ENCODE results near the gene DCLK1.

DCLK1 gene

DNA sequence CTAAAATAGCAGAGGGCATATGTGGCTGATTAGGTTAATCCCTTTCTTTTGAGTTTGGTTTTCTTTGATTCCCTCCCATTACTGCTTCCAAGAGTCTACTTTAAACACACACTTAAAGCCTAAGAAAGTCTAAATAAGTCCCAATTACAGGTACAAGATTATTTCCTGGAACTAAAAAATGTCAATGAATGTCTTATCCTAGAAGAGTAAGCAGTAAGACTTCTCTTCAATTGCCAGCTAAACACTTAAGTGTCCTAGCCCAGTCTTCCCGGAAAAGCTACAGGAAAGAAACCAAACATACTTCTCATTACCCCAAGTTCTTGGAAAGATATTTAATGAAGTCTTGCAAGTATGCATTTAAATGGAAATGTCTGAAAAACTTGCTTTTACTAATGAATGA lies 233.1 kb downstream of the DCLK1 start:
- no peak for DNase-seq (ENCODE audit: low read depth in 2 of 2)

DNA sequence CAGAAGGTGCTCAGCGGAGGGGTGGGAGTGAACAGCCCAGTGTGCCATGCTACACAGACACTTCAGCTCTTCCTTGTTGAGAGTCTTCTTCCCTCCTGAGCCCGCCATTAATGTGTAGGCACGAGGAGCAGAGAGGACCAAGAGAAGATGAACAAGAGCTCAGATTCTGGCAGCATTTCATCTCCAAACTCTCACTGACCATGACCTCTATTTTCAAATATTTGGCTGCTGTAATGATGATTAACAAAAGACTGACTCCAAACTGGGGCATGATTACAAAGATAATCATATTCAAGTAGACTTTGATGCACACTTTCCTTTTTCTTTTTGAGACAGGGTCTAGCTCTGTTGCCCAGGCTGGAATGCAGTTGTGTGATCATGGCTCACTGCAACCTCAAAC lies 236.5 kb downstream of the DCLK1 start:
- DNase-seq (ENCODE audit: low read depth in 2 of 2): no peak

DNA sequence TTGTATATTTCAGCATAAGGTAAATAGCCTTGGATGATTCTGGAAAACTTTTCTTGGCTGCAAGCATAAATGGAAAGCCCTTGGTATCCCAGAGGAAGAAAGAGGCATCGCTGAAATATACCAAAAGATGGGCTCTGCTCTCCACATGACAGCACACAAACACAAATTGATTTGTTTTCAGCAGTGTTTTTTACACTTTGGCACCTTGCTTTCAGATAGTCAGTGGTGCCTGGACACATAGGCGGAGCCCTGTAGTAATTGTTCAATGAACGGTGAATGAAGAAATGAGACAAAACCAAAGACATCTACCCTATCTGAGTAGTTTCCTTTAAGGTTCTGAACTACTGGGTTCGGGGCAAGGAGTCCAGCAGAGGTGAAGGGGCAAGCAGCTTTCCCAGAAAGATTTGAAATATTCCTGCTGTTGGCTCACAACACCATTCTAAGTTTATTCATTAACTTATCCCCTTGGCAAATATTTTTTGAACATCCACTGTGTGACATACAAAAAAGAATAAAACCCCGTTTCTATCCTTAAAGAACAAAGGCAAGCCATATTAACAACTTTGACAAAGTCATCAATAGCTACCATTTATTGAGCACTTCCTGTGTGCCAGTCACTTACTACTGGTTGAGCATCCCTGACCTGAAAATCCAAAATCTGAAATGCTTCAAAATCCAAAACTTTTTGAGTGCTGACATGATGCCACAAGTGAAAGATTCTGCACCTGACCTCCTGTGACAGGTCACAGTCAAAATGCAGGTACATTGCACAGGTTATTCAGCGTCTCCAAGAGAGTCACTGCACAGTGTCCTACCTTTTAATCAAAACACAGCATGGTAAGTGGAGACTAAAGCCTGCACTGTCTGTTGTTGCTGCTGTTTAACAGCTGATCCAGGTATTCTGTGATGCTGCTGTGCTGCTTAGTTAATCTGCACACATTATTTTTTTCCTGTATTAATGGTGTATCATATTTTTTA lies 238.1 kb downstream of the DCLK1 start:
- DNase-seq (ENCODE audit: low read depth in 2 of 2): no peak

DNA sequence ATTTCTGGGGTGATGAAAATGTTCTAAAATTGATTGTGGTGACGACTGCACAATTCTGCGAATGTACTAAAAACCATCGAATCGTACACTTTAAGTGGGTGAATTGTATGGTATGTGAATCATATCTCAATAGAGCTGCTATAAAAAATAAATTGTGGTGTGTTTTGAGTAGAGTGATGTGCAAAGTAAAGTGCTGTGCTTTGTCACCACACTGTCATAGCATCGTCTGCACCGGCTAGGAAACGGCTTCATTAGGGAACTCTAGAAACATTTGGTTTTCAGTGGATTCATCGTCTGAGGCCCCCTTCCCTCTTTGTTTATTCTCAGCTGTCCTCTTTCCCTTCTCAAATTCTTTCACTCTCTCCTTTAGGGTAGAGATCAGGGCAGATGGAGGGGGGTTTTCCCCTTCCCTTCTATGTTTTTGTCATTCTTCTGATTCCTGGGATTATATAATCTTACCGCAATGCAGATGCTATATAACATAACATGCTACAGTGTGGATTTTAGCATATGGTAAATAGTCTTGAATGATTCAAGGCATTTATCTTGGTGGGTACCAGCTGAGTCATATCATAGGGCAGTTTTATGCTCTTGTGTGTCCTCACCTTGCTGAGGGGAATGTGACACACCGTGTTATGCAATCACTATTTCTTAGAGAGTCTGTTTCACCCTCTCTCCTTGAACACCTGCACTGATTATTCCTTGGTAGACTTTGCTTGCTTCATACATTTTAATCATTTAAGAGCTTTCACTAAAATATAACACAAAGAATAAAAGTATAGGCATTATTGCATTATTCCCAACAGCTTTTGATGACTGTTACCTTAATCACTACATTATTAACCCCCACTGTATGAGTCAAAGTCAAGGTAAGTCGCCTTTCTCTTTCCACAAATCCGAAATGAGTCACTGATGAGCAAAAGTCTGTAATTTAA lies 239.4 kb downstream of the DCLK1 start:
- no peak for DNase-seq (ENCODE audit: low read depth in 2 of 2)

DNA sequence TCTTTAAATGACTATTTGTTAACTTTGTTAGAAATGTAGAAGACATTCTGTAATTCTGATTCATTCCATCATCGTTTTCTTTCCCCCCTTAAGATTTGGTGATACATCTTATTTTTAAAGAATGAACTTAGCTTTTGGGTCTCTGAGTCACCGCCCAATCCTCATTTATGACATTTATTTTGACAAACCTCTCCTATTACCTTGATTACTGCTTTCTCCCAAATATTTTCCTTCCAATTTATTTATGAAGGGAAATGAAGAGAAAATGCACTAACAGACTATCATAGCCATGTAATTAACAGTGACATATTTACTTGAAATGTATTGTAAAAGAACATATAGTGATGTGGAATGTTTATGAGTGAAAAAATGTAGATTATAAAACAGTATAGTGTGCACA lies 241.6 kb downstream of the DCLK1 start:
- DNase-seq (ENCODE audit: low read depth in 2 of 2): no peak

DNA sequence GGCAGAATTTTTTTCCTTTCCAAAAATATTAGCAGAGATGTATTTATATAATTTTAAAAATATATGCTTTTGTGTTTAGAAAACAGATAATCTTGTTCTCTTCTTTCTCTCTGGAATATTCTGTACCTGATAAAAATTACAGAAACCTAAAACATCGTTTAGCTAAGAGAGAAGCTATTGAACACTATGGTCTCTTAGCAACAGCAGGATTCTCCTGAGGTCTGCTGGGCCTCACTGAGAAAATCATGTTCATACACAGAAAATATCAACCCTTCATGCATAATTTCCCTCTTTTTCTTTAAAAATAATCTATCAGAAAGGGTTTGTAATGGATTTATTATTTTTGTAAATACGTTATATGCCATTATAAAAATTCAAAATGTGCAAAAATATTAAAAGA lies 242.2 kb downstream of the DCLK1 start:
- no peak for DNase-seq (ENCODE audit: low read depth in 2 of 2)

DNA sequence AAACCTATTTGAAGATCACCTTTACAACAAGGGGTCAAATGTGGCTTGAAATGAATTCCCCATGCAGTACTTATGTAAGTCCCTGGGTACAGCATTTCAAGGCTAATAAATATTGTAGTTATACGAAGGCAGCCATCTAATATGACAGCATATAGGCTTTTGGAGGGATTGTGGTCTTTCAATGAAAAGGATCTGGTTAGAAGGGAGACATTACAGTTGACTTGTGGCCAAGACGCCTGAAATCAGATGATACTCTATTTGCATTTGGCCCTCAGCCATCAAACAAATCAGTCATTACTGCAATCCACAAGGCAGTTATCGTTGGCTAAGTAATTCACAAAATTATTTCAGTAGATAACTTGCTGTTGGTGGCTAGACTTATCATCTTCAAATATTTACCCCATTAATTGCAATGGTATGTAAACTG lies 242.7 kb downstream of the DCLK1 start:
- no peak for DNase-seq (ENCODE audit: low read depth in 2 of 2)

DNA sequence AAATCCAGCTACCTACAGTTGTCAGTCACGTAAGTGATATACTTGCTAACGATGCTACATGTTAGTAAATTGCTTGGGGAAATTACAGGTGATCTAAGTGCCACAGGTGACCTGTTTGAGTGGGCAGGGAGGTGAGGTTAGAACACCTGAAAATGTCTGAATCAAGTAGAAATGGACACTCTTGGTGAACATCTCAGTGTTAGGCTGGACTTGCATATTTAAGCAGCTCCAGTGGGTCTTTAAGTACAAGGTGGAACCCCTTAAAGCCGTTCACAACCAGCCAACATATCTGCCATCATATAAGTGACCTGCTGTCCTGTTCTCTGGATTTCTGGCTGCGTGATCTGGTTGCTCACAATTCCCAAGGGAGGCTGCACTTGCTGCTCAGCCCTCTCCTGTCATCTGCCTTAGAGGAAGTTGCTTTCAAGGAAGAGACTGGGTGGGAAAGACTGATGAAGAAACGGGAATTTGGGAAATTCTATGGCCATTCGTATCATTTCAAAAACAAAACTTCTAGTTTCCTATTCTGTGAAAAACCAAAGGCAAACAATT lies 244.0 kb downstream of the DCLK1 start:
- no peak for DNase-seq (ENCODE audit: low read depth in 2 of 2)

DNA sequence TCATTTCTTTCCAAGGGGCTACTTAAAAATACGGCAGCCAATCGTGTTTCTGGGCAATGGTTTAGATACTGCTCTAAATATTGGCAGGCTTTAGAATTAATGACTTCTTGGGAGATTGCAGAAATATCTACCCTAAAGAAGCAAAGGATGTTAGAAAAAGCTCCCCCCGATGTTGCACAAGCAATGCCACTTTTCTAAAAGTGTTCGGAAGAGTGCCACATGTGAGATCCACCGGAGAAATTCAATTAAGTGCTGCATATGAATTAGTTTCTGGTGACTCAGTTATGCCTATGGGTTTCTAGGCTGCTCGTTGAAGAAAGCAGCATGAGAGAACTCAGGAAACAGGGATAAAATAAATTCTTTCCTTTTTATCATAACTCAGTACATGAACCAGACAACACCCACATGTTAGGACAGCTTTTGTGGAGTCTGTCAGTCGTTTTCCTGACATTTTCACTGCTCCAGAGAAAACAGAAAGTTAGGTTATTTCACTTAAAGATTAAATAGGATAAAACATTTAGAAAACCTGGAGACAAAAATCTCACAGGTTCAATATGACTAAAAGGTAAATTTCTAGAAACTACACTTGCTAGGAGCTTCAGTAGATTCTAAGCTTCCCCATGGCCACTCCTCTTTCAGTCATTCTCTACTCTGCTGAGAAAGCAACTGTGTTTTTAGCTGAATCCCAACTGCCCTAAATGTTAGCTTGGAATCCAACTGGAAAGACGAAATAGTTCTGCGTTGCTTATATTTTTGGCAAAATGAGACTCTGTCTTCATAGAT lies 244.7 kb downstream of the DCLK1 start:
- DNase-seq (ENCODE audit: low read depth in 2 of 2): no peak

DNA sequence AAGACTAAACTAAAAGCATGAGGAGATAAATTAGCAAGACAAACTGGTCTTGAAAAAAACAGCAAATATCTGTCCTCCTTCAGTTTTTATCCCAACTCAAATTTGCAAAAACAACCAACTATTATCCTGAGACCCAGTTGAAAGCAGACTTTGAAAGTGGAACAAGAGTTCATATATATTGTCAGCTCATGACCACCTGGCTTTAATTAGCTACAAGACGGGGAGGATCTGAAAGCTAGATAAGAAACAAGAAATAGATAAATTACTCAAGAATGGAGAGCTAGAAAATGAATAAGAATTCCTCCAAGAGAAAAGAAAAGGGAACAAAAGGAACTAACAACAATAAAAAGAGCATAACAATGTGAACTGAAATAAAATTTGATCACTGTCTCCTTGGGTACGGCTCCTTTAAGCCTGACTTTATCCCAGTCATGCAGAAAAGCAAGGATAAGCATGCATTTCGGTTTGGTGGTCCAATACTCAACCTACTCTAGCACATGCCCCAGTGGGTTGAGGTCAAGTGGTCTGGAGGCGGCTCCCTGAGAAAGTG lies 246.9 kb downstream of the DCLK1 start:
- no peak for DNase-seq (ENCODE audit: low read depth in 2 of 2)

DNA sequence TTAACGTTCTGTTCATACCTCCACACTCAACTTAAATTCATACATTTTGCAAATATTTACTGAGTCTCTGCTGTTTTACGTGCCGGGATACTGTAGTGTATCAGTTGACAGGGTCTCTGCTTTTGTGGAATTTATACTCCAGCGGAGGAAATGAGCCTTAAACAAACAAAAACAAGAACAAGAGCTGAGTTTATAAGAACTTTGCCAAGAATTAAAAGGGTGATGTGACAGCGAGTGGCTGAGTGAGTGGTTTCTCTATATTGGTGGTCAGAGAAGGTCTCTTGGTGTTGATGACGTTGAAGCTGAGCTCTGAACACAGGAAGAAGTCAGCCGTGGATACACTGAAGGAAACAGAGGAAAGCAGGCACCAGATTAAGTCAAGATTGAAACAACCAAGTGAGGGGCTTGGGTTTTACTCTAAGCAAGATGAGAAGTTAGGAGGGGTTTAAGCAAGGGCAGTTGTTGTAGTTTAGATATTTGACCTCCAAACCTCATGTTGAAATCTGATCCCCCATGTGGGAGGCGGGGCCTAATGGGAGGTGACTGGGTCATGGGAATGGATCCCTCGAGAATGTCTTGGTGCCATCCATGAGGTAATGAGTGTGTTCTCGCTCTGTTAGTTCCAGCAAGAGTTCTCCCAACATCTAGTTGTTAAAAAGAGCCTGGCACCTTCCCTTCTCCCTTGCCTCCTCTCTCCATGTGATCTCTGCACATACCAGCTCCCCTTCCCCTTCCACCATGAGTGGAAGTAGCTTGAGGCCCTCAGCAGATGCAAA lies 248.3 kb downstream of the DCLK1 start:
- no peak for DNase-seq (ENCODE audit: low read depth in 2 of 2)

DNA sequence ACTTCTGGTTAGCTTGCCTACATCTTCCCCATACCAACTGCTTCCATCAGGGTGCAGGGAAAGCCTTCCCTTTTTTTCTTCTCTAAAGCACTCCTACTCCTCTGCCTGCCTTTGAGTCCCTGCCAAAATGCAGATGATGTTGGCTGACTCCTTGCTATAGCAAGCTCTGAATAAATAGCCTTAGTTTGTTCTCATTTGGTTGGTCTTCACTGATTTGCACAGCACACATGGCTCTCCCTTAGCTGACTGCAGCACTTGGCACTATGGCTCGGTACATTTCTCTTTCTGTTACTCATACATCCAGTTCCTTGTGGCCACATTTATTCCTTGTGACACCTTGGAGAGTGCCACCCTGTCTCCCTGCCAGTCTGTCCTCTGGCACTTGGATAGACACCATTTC lies 249.8 kb downstream of the DCLK1 start:
- no peak for DNase-seq (ENCODE audit: low read depth in 2 of 2)

DNA sequence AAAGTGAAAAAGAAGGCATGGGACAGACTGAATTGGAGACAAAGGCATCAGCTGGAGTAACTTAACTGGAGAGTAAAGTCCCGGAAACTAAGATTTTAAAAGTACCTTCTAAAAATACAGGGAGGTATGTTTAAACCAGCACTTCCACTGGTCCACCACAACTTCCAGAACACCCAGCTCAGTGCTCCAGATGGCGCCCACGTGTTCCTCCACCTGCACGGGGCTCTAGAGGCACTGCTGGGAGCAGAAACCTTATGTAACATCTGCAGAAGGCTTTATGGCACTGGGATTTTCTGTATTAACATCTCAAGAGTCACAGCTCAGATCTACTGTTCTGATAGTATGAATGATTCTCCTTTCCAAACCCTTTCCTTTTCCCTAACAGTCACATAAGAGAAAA lies 252.1 kb downstream of the DCLK1 start:
- DNase-seq (ENCODE audit: low read depth in 2 of 2): no peak

DNA sequence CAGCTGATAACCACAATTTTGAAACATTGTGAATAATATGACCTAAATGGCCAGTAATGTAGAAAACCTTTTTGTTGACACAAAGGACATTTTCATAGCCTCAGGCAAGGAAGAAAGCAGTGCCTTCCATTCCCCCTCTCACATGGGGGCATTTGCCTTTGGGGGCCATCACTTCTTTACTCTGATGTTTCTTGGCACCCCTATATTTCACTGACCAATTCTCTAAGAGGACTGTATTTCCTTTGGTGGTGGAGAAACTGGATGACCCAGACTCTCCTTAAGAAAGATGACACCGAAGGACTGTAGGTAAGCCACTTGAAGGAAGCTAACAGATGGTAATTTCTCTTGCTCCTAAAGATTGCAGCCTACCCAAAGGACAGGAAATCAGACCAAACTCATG lies 254.6 kb downstream of the DCLK1 start:
- DNase-seq (ENCODE audit: low read depth in 2 of 2): no peak

DNA sequence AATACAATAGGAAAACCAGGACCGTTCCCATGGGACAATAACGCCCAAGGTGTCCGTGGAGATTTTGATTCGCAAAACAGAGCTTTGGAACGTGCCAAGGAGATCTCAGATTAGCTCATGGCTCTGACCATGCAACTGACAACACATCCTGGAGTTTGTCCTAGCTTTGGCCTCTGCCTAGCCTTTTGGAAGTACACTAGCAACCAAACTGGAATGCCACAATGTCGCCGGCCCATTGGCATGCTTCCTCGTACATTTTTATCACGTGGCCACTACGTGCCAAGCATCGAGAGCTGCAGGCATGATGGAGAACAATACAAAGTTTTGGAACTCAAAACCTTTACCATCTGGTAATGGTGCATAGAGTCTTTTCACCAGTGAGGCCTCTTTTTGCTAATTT lies 256.5 kb downstream of the DCLK1 start:
- no peak for DNase-seq (ENCODE audit: low read depth in 2 of 2)

DNA sequence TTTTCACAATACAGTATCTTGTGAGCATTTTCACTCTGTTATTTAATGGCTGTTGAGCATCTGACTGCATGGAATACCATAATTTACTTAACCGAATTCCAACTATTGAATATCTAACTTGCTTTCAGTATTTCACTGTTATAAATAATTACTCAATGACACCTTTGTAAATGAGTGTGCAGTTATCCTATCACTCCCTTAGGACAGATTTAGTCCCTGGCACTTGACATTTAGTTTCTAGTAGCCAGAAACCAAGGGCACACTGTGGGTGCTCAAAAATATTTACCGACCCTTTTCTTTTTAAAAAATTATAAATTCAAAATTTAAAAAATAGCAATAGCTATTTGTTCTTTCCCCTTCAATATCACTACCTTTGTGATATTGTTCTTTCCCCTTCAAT lies 258.8 kb downstream of the DCLK1 start:
- no peak for DNase-seq (ENCODE audit: low read depth in 2 of 2)

DNA sequence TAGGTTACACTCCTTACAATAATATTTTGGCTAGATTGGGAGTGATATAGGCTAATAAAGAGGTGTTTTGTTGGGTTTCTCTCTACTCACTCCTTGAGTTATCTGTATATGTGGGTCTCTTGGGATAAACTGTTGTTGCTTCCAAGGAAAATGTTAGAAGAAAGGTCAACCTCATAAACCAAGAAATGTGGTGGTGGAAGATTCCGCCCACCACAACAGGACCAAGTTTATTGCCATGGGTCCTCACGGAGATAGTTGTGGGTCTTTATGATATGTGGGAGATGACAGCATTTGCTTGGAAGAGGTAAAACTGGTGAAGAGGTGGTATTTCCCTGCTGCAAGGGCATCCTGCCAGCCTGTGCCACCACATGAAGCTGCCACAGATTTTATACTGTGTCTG lies 259.6 kb downstream of the DCLK1 start:
- no peak for DNase-seq (ENCODE audit: low read depth in 2 of 2)

DNA sequence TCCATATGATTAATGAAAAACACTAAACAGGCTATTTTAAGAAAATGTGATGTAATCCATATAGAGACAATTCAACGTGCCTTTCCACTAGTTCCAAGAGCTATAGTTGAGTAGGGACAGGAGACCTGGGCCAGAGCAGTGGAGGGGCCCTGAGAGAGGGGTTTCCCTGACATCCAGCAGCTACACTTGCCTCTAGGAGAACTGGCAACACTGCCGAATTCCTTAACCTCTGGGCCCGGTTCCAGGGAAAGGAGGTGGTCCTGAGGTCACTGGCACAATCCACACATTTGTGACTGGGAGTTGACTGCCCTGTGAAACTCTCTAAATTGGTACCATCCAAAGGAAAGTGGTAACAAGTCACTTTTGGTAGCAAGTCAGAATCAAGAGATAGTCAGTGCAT lies 264.4 kb downstream of the DCLK1 start:
- no peak for DNase-seq (ENCODE audit: low read depth in 2 of 2)

DNA sequence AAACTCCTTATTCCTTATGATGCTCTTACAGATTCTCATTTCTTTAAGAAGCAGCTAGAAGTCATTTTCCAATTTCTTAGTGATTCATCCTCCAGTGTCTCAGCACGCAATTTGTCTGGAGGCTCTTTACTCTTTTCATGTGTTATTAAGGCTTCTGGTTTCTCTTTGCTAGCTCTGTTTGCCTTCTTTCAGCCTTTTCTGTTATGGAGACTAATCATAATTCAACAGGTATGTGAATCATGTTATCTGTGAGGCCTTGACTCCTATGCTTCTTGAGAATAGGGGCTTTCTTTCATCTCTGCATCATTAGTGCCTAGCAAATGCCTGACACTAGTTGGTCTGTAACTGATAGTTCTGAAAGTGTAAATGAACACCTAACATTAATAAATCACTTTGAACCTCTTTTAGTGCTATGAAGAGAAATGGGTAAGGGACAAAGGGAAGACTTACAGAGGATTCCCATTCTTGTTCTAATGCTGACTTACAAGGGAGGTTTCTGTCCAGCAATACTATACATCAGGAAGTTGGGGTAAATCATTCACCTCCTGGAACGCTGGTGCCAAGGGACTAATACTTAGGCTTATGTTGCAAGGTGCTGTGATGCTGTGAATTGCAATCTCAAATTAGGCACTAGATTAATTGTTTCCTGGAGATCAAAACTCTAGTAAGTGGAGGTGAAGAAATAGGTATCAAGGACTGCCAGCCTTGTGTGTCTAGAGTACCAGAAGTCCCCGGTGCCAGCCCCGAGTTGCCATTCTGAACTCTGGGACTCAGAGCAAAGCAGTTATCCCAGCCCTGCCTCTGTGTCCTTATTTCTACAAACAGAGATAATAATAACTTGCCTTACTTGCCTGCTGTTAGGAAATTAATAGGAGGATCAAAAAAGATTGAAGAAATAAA lies 265.6 kb downstream of the DCLK1 start:
- DNase-seq (ENCODE audit: low read depth in 2 of 2): no peak
